Vagina (tissue), 2 donors: ENCODE measurements around the gene ANGPTL3.
"Not testable (repeated sequence)": the region's sequence is repeated elsewhere in the genome, so short reads cannot be mapped to it uniquely, and the experiment has no call there.

Experiments
- POLR2A ChIP-seq, 2 donors: fragments of 450-650 bp; IDR thresholded peaks; one replicate each; pipeline ENCODE4 v1.6.1; 2017; ENCODE audit warnings: antibody characterized with exemption in 2 of 2, mild to moderate bottlenecking in 2 of 2, moderate library complexity in 2 of 2
- TF ChIP-seq, protein P1 (sequence below), 3 experiments: fragments of 450-650 bp in 2 of 3; fragments of 200-600 bp in 1 of 3; sonication (generic) in 1 of 3; IDR thresholded peaks; one replicate each; pipeline ENCODE4 v1.5.1; 2017 to 2019; ENCODE audit warnings: antibody characterized with exemption in 3 of 3, mild to moderate bottlenecking in 2 of 3, moderate library complexity in 2 of 3

DNA sequence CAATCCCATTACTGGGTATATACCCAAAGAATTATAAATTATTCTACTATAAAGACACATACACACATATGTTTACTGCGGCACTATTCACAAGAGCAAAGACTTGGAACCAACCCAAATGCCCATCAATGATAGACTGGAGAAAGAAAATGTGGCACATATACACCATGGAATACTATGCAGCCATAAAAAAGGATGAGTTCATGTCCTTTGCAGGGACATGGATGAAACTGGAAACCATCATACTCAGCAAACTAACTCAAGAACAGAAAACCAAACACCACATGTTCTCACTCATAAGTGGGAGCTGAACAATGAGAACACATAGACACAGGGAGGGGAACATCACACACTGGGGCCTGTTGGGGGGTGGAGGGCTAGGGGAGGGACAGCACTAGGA is 30.1 kb upstream of the ANGPTL3 start:
- TF ChIP-seq POLR2A (IDR thresholded peaks at IDR 0.05) = not testable (repeated sequence)
- TF ChIP-seq, protein P1, sequence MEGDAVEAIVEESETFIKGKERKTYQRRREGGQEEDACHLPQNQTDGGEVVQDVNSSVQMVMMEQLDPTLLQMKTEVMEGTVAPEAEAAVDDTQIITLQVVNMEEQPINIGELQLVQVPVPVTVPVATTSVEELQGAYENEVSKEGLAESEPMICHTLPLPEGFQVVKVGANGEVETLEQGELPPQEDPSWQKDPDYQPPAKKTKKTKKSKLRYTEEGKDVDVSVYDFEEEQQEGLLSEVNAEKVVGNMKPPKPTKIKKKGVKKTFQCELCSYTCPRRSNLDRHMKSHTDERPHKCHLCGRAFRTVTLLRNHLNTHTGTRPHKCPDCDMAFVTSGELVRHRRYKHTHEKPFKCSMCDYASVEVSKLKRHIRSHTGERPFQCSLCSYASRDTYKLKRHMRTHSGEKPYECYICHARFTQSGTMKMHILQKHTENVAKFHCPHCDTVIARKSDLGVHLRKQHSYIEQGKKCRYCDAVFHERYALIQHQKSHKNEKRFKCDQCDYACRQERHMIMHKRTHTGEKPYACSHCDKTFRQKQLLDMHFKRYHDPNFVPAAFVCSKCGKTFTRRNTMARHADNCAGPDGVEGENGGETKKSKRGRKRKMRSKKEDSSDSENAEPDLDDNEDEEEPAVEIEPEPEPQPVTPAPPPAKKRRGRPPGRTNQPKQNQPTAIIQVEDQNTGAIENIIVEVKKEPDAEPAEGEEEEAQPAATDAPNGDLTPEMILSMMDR (IDR thresholded peaks at IDR 0.05) = not testable (repeated sequence)
